A549 treated with Mapracorat at 1 μM for 4 hours (cell line): ENCODE measurements around the gene REXO2. TPM values are rescaled to one million over a fixed set of nuclear protein-coding genes. Genes with fewer than 3 reads are reported as not detected.

Experiments
- total RNA-seq: library from RNA; stranded (reverse); fragments of 200-300 nt; extraction: Qiagen RNA extraction; gene quantifications from 5 replicates; pipeline ENCODE4 v1.2.3, GENCODE V29; 2022

REXO2 gene
- total RNA-seq = 102 to 111 TPM (median 106 TPM) in 5 replicates

GRCh38 chr11:114439229-114440120, at the start of gene REXO2:
Gene REXO2 (plus strand): TSS chr11:114439467. CDS start chr11:114439529, 62 bp downstream.

GRCh38 chr11:114400216-114400914, 38.9 kb upstream of the REXO2 start, which contains the start of the genes C11orf71 and RBM7:
Gene C11orf71 (minus strand): TSS chr11:114400511. CDS start chr11:114400331, 180 bp downstream.
Gene RBM7 (plus strand): TSS chr11:114400666. CDS start chr11:114400672, 6 bp downstream.

Other genes starting within 250 kb of the REXO2 start
- 311 to 397 TPM (median 365 TPM) in 5 replicates for gene NNMT, start 143.1 kb upstream of the REXO2 start, total RNA-seq
- gene C11orf71, start 39.0 kb upstream of the REXO2 start, total RNA-seq = 3.2 to 5.1 TPM (median 3.4 TPM) in 5 replicates
- gene RBM7, start 38.8 kb upstream of the REXO2 start, total RNA-seq = 20.9 to 33.6 TPM (median 28.4 TPM) in 5 replicates
- not detected in 5 replicates for gene NXPE1, start 120.4 kb downstream of the REXO2 start, total RNA-seq
- not detected in 5 replicates for gene NXPE4, start 156.3 kb downstream of the REXO2 start, total RNA-seq
- gene NXPE2, start 239.1 kb downstream of the REXO2 start, total RNA-seq = not detected in 5 replicates